ENCODE results near the gene B3GNT3.

B3GNT3 gene

GRCh38 chr19:17860993-17861360, 66.0 kb downstream of the B3GNT3 start:
- no peak for DNase-seq (ENCODE audit: low spot score)

- no peak for DNase-seq (ENCODE audit: low spot score)
Measured at GRCh38 chr19:17861542-17862402, 66.8 kb downstream of the B3GNT3 start.

- no peak for DNase-seq (ENCODE audit: low spot score)
Measured at GRCh38 chr19:17862711-17863519, 68.0 kb downstream of the B3GNT3 start.

Measured in hematopoietic multipotent progenitor cell treated with erythropoietin and hydrocortisone succinate and interleukin-3 and kit ligand, for 17 days (in vitro differentiated cells).